Fibroblast of lung (primary cell): Measurements from ENCODE around the gene RNF112. TPM values are rescaled to one million over a fixed set of nuclear protein-coding genes. Genes with fewer than 3 reads are reported as not detected.

Source experiments
- DNase-seq, 2 donors: peaks; one replicate each; pipeline versions ENCODE4 v3.0.0 to v3.0.0-alpha.2; 2010; ENCODE audit warnings: low read depth in 2 of 2
- H2AFZ ChIP-seq: 2 replicates; pipeline ENCODE4 v1.5.1; 2012; ENCODE audit warnings: low read length, control low read depth, inconsistent platforms
- H3K27ac ChIP-seq: 2 replicates; pipeline ENCODE4 v1.5.1; 2011; ENCODE audit warnings: low read length, control low read depth; ENCODE audit not compliant: insufficient read depth
- H3K27me3 ChIP-seq: 2 replicates; pipeline ENCODE4 v1.5.1; 2011; ENCODE audit warnings: mild to moderate bottlenecking, low read length; ENCODE audit not compliant: control insufficient read depth, insufficient read depth
- H3K36me3 ChIP-seq: 2 replicates; pipeline ENCODE4 v1.5.1; 2011; ENCODE audit warnings: low read length; ENCODE audit not compliant: control insufficient read depth, insufficient read depth
- H3K4me1 ChIP-seq: 2 replicates; pipeline ENCODE4 v1.5.1; 2011; ENCODE audit warnings: low read length; ENCODE audit not compliant: control insufficient read depth, insufficient read depth; ENCODE audit errors: extremely low read depth
- H3K4me2 ChIP-seq: 2 replicates; pipeline ENCODE4 v1.5.1; 2011; ENCODE audit warnings: low read length, control low read depth; ENCODE audit not compliant: insufficient read depth; ENCODE audit errors: extremely low read depth
- H3K4me3 ChIP-seq, 4 experiments: fragments of 200-600 bp in 1 of 4; sonication (generic) in 1 of 4; replicated peaks in 1 of 4; 2 replicates each; pipeline ENCODE4 v1.5.1; 2011 to 2016; ENCODE audit warnings: low read length in 4 of 4, low read depth in 3 of 4, mild to moderate bottlenecking in 3 of 4, control low read depth in 2 of 4, inconsistent platforms in 1 of 4, mixed read lengths in 1 of 4; ENCODE audit not compliant: insufficient read depth in 1 of 4; ENCODE audit errors: control extremely low read depth in 1 of 4
- H3K79me2 ChIP-seq: 2 replicates; pipeline ENCODE4 v1.5.1; 2012; ENCODE audit warnings: mild to moderate bottlenecking, low read length, inconsistent platforms; ENCODE audit not compliant: control insufficient read depth, insufficient read depth
- H3K9ac ChIP-seq: 2 replicates; pipeline ENCODE4 v1.5.1; 2011; ENCODE audit warnings: mild to moderate bottlenecking, low read length, control low read depth; ENCODE audit not compliant: insufficient read depth
- H3K9me3 ChIP-seq: 2 replicates; pipeline ENCODE4 v1.5.1; 2012; ENCODE audit warnings: low read depth, low read length; ENCODE audit not compliant: control insufficient read depth, insufficient read depth
- H4K20me1 ChIP-seq: 2 replicates; pipeline ENCODE4 v1.5.1; 2011; ENCODE audit warnings: low read length; ENCODE audit not compliant: control insufficient read depth, insufficient read depth; ENCODE audit errors: extremely low read depth
- EZH2 ChIP-seq: IDR thresholded peaks from 2 replicates; pipeline ENCODE4 v1.5.1; 2012; ENCODE audit warnings: low read length, control low read depth, mild to moderate bottlenecking; ENCODE audit errors: missing control alignments
- polyA plus RNA-seq, 2 donors: library from polyadenylated mRNA; depleted of rRNA in 1 of 2; stranded (reverse) in 1 of 2; unstranded in 1 of 2; fragments of >200 nt; gene quantifications; 2 replicates each; pipeline ENCODE4 v1.2.1, GENCODE V29; 2011 to 2012; ENCODE audit warnings: missing spikeins in 1 of 2
- total RNA-seq: library from RNA; depleted of rRNA; stranded (reverse); fragments of >200 nt; gene quantifications from 2 replicates; pipeline ENCODE4 v1.2.1, GENCODE V29; 2014
- TF ChIP-seq, protein P1 (sequence below), 2 donors: IDR thresholded peaks in 1 of 2; conservative IDR thresholded peaks in 1 of 2; 1 replicate in 1 of 2; 2 replicates in 1 of 2; pipeline ENCODE4 v1.5.1; 2011 to 2012; ENCODE audit warnings: low read length in 2 of 2, control low read depth in 1 of 2, inconsistent platforms in 1 of 2, low read depth in 1 of 2, mild to moderate bottlenecking in 1 of 2

Gene RNF112
- total and polyA plus RNA-seq, 2 donors (not counting 1 experiment from before 2014, with no cell fraction given) = 1.5 to 21.5 TPM

DNA sequence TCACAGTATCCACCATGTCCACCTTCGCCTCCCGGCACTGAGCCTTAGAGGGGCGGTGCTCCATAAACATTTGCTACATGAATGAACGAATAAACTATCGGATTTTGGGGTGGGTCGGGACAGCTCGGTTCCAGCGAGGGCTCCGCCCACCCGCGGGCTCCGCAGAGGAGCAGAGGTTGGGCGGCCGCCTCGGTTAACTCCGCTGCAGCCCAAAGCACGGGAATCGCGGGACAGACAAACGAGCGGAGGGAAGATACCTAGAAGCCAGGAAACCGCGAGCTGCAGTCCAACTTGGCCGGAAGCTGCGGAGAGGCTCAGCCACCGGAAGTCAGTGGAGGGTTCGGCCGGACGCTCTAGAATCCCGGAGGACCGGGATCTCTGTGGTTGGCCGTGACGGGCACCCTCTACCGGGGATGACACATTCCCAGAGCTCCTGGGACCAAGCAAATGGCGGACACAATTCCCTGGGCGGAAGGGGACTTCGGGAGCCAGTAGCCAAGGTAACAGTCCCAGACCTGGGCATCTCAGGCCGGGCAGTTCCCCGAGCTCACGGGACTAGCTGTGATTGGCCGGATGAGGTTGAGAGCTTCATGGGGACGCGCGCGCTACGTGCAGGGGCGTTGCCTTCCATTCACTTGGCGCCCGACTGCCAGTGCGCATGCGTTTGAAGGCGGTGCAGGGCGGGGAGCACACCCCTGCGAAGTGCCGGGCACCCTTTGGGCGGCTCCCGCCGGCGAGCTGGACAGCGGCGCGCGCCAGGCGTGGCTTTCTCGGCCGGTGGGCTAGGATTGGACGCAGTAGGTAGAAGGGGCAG, 33.2 kb upstream of the RNF112 start:
- Histone ChIP-seq H3K4me1 (peaks cover 15% of the 10 kb centered on the region), H2AFZ (peak overlapping the region; percentile 92), H3K4me3 (peak overlapping the region; percentile 73 to 86 (median 80)), H3K4me2 (peak overlapping the region; percentile 90), H3K9me3 (no peaks in the 10 kb centered on the region), H3K79me2 (peaks cover 20% of the 10 kb centered on the region), H3K36me3 (peaks cover 24% of the 10 kb centered on the region), H3K27me3 (no peaks in the 10 kb centered on the region), H3K9ac (peak overlapping the region; percentile 93), H3K27ac (peak overlapping the region; percentile 99), H4K20me1 (no peaks in the 10 kb centered on the region)
- DNase-seq = peak; percentile 99
- TF ChIP-seq EZH2 = no peak
- TF ChIP-seq, protein P1, sequence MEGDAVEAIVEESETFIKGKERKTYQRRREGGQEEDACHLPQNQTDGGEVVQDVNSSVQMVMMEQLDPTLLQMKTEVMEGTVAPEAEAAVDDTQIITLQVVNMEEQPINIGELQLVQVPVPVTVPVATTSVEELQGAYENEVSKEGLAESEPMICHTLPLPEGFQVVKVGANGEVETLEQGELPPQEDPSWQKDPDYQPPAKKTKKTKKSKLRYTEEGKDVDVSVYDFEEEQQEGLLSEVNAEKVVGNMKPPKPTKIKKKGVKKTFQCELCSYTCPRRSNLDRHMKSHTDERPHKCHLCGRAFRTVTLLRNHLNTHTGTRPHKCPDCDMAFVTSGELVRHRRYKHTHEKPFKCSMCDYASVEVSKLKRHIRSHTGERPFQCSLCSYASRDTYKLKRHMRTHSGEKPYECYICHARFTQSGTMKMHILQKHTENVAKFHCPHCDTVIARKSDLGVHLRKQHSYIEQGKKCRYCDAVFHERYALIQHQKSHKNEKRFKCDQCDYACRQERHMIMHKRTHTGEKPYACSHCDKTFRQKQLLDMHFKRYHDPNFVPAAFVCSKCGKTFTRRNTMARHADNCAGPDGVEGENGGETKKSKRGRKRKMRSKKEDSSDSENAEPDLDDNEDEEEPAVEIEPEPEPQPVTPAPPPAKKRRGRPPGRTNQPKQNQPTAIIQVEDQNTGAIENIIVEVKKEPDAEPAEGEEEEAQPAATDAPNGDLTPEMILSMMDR (conservative IDR thresholded peaks at IDR 0.05 in 1 of 2, IDR thresholded peaks at IDR 0.05 in 1 of 2; ENCODE audit: low read depth in 1 of 2, low read length in 2 of 2) = no peak

DNA sequence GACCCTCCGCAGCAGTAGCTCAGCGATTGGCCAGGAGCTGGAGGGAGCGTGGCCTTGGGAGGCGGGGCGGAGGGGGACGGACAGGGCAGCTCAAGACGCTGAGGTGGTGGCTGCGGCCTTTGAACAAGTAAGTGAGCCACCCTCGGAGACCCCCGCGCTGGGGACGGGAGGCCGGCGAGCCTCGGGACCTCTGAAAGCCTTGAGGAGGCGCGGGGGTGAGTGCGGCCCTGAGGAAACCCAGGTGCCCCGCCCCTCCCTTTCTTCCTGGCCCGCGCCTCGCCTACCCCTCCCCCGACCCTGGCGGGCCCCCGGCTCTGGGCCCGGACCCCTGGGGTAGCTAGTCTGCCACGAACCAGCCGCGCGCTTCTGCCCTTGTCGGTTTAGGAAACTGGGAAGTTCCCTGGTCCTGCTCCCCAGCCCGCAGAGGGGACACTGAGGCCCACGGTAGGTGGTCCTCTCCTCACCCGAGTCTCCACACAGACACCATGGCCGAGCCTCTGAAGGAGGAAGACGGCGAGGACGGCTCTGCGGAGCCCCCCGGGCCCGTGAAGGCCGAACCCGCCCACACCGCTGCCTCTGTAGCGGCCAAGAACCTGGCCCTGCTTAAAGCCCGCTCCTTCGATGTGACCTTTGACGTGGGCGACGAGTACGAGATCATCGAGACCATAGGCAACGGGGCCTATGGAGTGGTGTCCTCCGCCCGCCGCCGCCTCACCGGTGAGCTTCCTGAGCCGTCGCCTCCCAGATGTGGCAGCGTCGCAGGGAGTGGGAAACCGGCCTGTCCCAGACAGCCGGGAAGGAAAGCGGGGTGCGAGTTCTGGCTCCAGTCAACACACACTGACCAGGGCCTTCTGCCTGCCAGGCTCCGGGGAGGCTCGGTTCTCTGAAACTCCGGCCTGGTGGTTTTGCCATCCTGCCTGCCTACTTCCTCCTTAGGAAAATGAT, 32.3 kb upstream of the RNF112 start, which contains the start of gene MAPK7:
Gene MAPK7, plus strand, starts transcription at position 83 of the 945 bp plus-strand sequence. Its CDS starts 403 bp downstream, at position 486.
- no peaks in the 10 kb centered on the region for H3K27me3 ChIP-seq
- no peak for DNase-seq
- no peak for TF ChIP-seq EZH2
- TF ChIP-seq, protein P1 (conservative IDR thresholded peaks at IDR 0.05 in 1 of 2, IDR thresholded peaks at IDR 0.05 in 1 of 2; ENCODE audit: low read depth in 1 of 2, low read length in 2 of 2) = no peak
- peak within 1 kb of the TSS; percentile 73 to 86 (median 80) for H3K4me3 ChIP-seq
- peaks cover 30% of the 10 kb centered on the region for H3K36me3 ChIP-seq
- no peaks in the 10 kb centered on the region for H3K9me3 ChIP-seq
- H3K4me2 ChIP-seq = peak within 1 kb of the TSS; percentile 95
- peak within 1 kb of the TSS; percentile 92 for H2AFZ ChIP-seq
- H3K4me1 ChIP-seq = peaks cover 17% of the 10 kb centered on the region
- no peaks in the 10 kb centered on the region for H4K20me1 ChIP-seq
- peak within 1 kb of the TSS; percentile 93 for H3K9ac ChIP-seq
- peak within 1 kb of the TSS; percentile 99 for H3K27ac ChIP-seq
- peaks cover 20% of the 10 kb centered on the region for H3K79me2 ChIP-seq
